Skeletal muscle cell (primary cell): ENCODE measurements around the gene CPD.
"Not testable (repeated sequence)": the region's sequence is repeated elsewhere in the genome, so short reads cannot be mapped to it uniquely, and the experiment has no call there.

Source experiments
- DNase-seq: peaks from one replicate; pipeline ENCODE4 v3.0.0-alpha.2; 2010; ENCODE audit warnings: low read depth
- H3K4me3 ChIP-seq: 2 replicates; pipeline ENCODE4 v1.5.1; 2011; ENCODE audit warnings: low read depth, mild to moderate bottlenecking, control low read depth, low read length, moderate library complexity

Gene CPD

GRCh38 chr17:30415491-30415890 is 36.8 kb downstream of the CPD start:
- H3K4me3 ChIP-seq = no peak overlapping the region
- DNase-seq = no peak

GRCh38 chr17:30418070-30418469 is 39.3 kb downstream of the CPD start:
- DNase-seq, H3K4me3 ChIP-seq: not testable (repeated sequence)

GRCh38 chr17:30421592-30421991 is 42.9 kb downstream of the CPD start:
- no peak overlapping the region for H3K4me3 ChIP-seq
- DNase-seq = no peak

- DNase-seq = no peak
Measured at GRCh38 chr17:30422171-30422570, 43.4 kb downstream of the CPD start.

GRCh38 chr17:30424471-30424870 is 45.7 kb downstream of the CPD start:
- no peak overlapping the region for H3K4me3 ChIP-seq
- DNase-seq = no peak

More at GRCh38 chr17:30422171-30422570, 43.4 kb downstream of the CPD start:
- H3K4me3 ChIP-seq = no peak overlapping the region

GRCh38 chr17:30426292-30426691 is 47.6 kb downstream of the CPD start:
- DNase-seq = no peak

GRCh38 chr17:30427611-30428010 is 48.9 kb downstream of the CPD start:
- no peak overlapping the region for H3K4me3 ChIP-seq
- DNase-seq = no peak

More at GRCh38 chr17:30426292-30426691, 47.6 kb downstream of the CPD start:
- no peak overlapping the region for H3K4me3 ChIP-seq

GRCh38 chr17:30429155-30429554 is 50.4 kb downstream of the CPD start:
- H3K4me3 ChIP-seq = no peak overlapping the region
- DNase-seq = no peak

- H3K4me3 ChIP-seq = no peak overlapping the region
- peak; percentile 80 for DNase-seq
Measured at GRCh38 chr17:30433514-30433913, 54.8 kb downstream of the CPD start.

GRCh38 chr17:30436729-30437128 is 58.0 kb downstream of the CPD start:
- H3K4me3 ChIP-seq = no peak overlapping the region
- no peak for DNase-seq

GRCh38 chr17:30443721-30444120 is 65.0 kb downstream of the CPD start:
- DNase-seq = no peak
- H3K4me3 ChIP-seq = no peak overlapping the region

GRCh38 chr17:30446640-30447039 is 67.9 kb downstream of the CPD start:
- not testable (repeated sequence) for DNase-seq, H3K4me3 ChIP-seq

GRCh38 chr17:30449480-30449879 is 70.8 kb downstream of the CPD start:
- no peak for DNase-seq
- H3K4me3 ChIP-seq = no peak overlapping the region

GRCh38 chr17:30450125-30451027 is 71.6 kb downstream of the CPD start:
- H3K4me3 ChIP-seq = no peak overlapping the region
- DNase-seq = no peak

- DNase-seq = no peak
- H3K4me3 ChIP-seq = no peak overlapping the region
Measured at GRCh38 chr17:30454635-30455034, 75.9 kb downstream of the CPD start.

- no peak for DNase-seq
- no peak overlapping the region for H3K4me3 ChIP-seq
Measured at GRCh38 chr17:30458371-30458770, 79.6 kb downstream of the CPD start.

- not testable (repeated sequence) for DNase-seq, H3K4me3 ChIP-seq
Measured at GRCh38 chr17:30458797-30459413, 80.2 kb downstream of the CPD start.

GRCh38 chr17:30468465-30468864 is 89.7 kb downstream of the CPD start:
- no peak for DNase-seq
- H3K4me3 ChIP-seq = no peak overlapping the region

GRCh38 chr17:30472238-30472890 is 93.6 kb downstream of the CPD start:
- no peak for DNase-seq
- H3K4me3 ChIP-seq = no peak overlapping the region

- no peak for DNase-seq
- H3K4me3 ChIP-seq = no peak overlapping the region
Measured at GRCh38 chr17:30475206-30475605, 96.5 kb downstream of the CPD start.
